Measurements from ENCODE around the gene NPAS3. TPM values are rescaled to one million over a fixed set of nuclear protein-coding genes. Genes with fewer than 3 reads are reported as not detected.

The NPAS3 gene
- total RNA-seq, 1 donor from 2014 or later, result 2.5 TPM

DNA sequence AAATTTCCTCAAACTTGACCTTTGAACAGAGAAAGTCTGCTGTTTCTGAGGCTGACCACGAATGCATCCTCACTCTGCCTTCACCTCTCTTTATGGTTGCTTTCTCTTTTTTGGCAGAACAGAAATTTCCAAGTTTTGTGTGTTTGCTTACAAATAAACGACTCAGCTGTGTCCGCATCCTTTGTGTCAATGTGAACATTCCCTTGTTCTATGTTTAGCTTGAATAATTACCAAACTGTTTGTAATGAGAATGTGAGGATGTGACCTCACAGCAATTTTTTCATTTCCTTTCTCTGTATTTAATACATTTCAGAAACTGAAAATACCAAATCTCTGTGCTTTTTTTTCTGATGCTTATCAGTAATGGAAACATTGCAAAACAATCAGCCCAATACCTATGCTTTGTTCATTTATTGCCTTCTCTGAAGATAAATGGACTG lies 601.3 kb downstream of the NPAS3 start:
- DNase-seq, result no peak
- Histone ChIP-seq H3K4me3 (no peak overlapping the region), H3K9me3 (replicated peaks) (no peaks in the 10 kb centered on the region), H3K4me1 (no peaks in the 10 kb centered on the region), H3K36me3 (no peaks in the 10 kb centered on the region), H3K27ac (replicated peaks) (no peak overlapping the region), H3K27me3 (ENCODE audit: low read depth) (no peaks in the 10 kb centered on the region)
- TF ChIP-seq, protein P1, sequence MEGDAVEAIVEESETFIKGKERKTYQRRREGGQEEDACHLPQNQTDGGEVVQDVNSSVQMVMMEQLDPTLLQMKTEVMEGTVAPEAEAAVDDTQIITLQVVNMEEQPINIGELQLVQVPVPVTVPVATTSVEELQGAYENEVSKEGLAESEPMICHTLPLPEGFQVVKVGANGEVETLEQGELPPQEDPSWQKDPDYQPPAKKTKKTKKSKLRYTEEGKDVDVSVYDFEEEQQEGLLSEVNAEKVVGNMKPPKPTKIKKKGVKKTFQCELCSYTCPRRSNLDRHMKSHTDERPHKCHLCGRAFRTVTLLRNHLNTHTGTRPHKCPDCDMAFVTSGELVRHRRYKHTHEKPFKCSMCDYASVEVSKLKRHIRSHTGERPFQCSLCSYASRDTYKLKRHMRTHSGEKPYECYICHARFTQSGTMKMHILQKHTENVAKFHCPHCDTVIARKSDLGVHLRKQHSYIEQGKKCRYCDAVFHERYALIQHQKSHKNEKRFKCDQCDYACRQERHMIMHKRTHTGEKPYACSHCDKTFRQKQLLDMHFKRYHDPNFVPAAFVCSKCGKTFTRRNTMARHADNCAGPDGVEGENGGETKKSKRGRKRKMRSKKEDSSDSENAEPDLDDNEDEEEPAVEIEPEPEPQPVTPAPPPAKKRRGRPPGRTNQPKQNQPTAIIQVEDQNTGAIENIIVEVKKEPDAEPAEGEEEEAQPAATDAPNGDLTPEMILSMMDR (IDR thresholded peaks at IDR 0.05; ENCODE audit: borderline replicate concordance), result no peak
- intact Hi-C loops (cut with micrococcal nuclease), result no loop called here

DNA sequence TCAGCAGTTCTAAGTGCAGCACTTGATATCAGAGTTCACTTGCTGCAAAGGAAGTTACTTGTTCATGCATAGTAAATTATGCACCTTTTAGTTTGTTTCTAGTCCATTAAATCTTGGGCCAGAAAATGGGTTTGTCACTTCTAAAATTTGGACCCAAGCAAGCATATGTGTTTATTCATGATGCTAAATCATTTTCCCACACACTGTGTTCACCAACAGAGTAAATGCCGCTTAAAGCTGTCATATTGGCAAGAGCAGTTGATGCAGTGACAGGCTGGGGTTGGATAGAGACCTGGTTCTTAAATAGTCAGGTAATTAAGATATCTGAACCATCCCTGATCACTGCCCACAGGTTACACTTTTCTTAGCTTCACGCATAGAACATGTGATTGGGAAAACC lies 602.5 kb downstream of the NPAS3 start:
- no peaks in the 10 kb centered on the region for H3K36me3 ChIP-seq
- DNase-seq, result no peak
- H3K4me1 ChIP-seq, result no peaks in the 10 kb centered on the region
- intact Hi-C loops (cut with micrococcal nuclease), result no loop called here
- TF ChIP-seq, protein P1 (IDR thresholded peaks at IDR 0.05; ENCODE audit: borderline replicate concordance), result no peak
- H3K27ac ChIP-seq (replicated peaks), result no peak overlapping the region
- no peak overlapping the region for H3K4me3 ChIP-seq
- H3K9me3 ChIP-seq (replicated peaks), result no peaks in the 10 kb centered on the region
- H3K27me3 ChIP-seq (ENCODE audit: low read depth), result no peaks in the 10 kb centered on the region

DNA sequence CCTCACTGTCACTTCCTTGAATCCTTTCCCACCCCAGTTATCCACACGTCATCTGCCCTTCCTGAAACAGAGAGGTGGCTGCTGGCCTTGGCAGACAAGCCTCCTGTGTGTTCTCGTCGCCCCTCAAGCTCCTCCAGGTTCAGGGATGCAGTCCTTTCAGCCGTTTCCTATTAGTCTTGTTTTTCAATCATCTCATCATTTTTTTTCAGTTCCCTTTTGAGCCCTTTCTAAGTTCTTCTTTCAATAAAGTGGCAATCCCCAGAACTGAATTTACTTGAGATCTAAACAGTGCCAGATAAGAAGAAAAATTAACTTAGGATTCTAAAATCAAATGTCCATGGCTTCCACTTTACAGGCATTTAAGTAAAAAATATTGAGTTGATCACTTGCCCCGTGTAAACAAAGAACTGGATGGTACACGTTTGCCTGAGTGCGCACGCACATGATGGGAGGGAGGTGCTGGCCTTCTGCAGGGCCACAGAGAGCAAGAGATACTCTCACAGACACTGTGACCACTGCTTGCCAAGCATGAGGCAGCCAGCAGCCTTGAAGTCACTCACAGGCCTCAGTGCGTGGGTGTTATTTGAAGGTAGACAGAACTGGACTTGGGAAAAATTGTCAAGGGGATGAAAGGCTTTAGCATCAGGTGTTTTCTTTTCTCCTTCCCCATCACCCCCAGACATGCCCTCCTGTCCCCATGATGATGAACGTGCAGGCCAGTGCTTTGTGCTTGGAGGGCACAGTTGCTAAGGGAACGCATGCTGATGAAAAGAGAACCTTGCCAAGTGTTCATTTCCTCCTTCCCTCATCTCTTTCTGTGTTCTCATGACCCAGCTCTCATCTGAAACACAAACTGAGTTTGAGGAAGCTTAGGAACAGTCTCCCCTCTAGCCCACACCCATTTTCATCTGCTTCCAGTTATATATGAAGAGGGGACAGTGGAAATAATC lies 603.9 kb downstream of the NPAS3 start:
- intact Hi-C loops (cut with micrococcal nuclease), result no loop called here
- Histone ChIP-seq H3K27me3 (ENCODE audit: low read depth) (no peaks in the 10 kb centered on the region), H3K4me3 (no peak overlapping the region), H3K36me3 (no peaks in the 10 kb centered on the region), H3K4me1 (no peaks in the 10 kb centered on the region), H3K27ac (replicated peaks) (no peak overlapping the region), H3K9me3 (replicated peaks) (no peaks in the 10 kb centered on the region)
- no peak for DNase-seq
- TF ChIP-seq, protein P1 (IDR thresholded peaks at IDR 0.05; ENCODE audit: borderline replicate concordance), result no peak

DNA sequence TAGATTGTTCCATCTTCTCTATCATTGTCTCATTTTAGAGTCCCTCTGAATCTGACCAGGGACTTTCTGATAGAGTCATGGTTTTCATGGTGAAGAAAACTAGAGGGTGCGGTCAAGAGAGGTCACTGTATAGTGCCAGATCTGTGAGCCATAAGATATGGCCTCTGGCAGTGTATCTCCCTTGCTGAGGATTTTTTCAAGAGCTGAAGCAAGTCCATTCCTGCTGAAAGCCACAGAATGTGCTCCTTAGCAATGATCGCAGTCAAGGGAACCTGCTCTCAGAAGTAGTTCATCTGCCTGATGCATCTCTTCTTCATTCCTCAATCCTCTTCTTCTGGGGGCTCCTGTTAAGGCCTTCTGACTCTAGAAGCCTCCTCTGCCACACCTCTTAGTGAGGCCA lies 607.0 kb downstream of the NPAS3 start:
- Histone ChIP-seq H3K4me1 (no peaks in the 10 kb centered on the region), H3K4me3 (no peak overlapping the region), H3K27me3 (ENCODE audit: low read depth) (no peaks in the 10 kb centered on the region), H3K36me3 (no peaks in the 10 kb centered on the region), H3K27ac (replicated peaks) (no peak overlapping the region), H3K9me3 (replicated peaks) (no peaks in the 10 kb centered on the region)
- DNase-seq, result no peak
- intact Hi-C loops (cut with micrococcal nuclease), result no loop called here
- TF ChIP-seq, protein P1 (IDR thresholded peaks at IDR 0.05; ENCODE audit: borderline replicate concordance), result no peak

DNA sequence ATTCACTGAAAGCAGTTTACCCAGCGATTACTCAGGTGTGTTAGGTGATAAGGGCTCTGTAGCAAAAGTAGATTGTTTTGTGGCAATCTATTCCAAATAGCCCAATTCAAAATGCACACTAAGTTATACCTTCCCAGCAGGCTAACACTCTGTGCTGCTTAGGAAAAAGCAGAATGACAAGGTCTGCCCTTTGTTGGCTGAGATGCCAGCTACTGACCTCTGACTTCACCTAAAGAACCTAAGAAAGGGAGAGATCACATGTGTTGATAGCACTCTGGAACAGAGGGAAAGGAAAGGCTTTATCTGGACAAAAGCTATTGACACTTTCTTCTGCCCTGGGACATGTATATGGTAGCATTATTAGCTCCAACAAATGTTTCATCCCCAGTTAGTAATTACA lies 609.9 kb downstream of the NPAS3 start:
- Histone ChIP-seq H3K36me3 (no peaks in the 10 kb centered on the region), H3K4me3 (no peak overlapping the region), H3K4me1 (no peaks in the 10 kb centered on the region), H3K9me3 (replicated peaks) (no peaks in the 10 kb centered on the region), H3K27ac (replicated peaks) (no peak overlapping the region), H3K27me3 (ENCODE audit: low read depth) (no peaks in the 10 kb centered on the region)
- DNase-seq, result no peak
- TF ChIP-seq, protein P1 (IDR thresholded peaks at IDR 0.05; ENCODE audit: borderline replicate concordance), result no peak
- intact Hi-C loops (cut with micrococcal nuclease), result no loop called here
